ENCODE data around the gene ART5. TPM values are rescaled to one million over a fixed set of nuclear protein-coding genes. Genes with fewer than 3 reads are reported as not detected.

The ART5 gene
- total RNA-seq, 4 donors from 2014 or later, result not detected

DNA sequence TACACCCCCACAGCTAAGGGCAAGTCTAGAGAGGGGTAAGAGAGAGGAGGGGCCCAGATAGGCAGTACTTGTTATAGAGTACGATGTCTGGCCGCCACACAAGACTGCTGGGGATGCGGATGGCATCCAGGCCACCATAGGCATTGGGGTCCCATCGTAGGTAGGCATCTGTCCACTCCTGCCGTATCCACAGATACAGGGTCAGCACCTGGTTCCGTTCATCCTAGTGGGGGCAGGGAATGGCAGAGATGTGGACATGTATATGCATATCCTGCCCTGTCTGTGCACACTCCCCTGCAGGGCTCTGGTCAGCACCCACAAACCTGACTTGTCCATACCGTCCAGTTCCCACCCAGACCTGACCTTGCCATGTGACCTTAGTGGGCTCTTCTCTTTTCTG is 27.3 kb upstream of the ART5 start:
- Histone ChIP-seq H3K4me3 (no peak overlapping the region), H3K4me1 (no peaks in the 10 kb centered on the region), H3K36me3 (peaks cover 0 to 70% (median 0%) of the 10 kb centered on the region in 3 donors), H3K9me3 (no peaks in the 10 kb centered on the region), H3K27ac (no peak overlapping the region), H3K27me3 (no peaks in the 10 kb centered on the region)
- DNase-seq, result no peak
- no peak for TF ChIP-seq POLR2A (IDR thresholded peaks at IDR 0.05)

GRCh38 chr11:3667149-3668035 is 25.6 kb upstream of the ART5 start:
- no peak overlapping the region for H3K4me3 ChIP-seq
- no peak overlapping the region for H3K27ac ChIP-seq
- peaks cover 0 to 53% (median 0%) of the 10 kb centered on the region in 3 donors for H3K36me3 ChIP-seq
- no peaks in the 10 kb centered on the region for H3K9me3 ChIP-seq
- TF ChIP-seq POLR2A (IDR thresholded peaks at IDR 0.05) (no peak), CTCF (IDR thresholded peaks at IDR 0.05) (no peak)
- no peaks in the 10 kb centered on the region for H3K4me1 ChIP-seq
- H3K27me3 ChIP-seq, result no peaks in the 10 kb centered on the region
- no peak for DNase-seq

GRCh38 chr11:3666023-3666530 is 24.3 kb upstream of the ART5 start:
- Histone ChIP-seq H3K27ac (no peak overlapping the region), H3K36me3 (peaks cover 0 to 46% (median 0%) of the 10 kb centered on the region in 3 donors), H3K9me3 (no peaks in the 10 kb centered on the region), H3K27me3 (no peaks in the 10 kb centered on the region), H3K4me3 (no peak overlapping the region), H3K4me1 (no peaks in the 10 kb centered on the region)
- TF ChIP-seq POLR2A (IDR thresholded peaks at IDR 0.05) (no peak), CTCF (IDR thresholded peaks at IDR 0.05) (no peak)
- no peak for DNase-seq

- peaks cover 0 to 41% (median 0%) of the 10 kb centered on the region in 3 donors for H3K36me3 ChIP-seq
- H3K4me1 ChIP-seq, result no peaks in the 10 kb centered on the region
- no peak overlapping the region for H3K4me3 ChIP-seq
Observed at GRCh38 chr11:3665336-3666022, 23.7 kb upstream of the ART5 start.

DNA sequence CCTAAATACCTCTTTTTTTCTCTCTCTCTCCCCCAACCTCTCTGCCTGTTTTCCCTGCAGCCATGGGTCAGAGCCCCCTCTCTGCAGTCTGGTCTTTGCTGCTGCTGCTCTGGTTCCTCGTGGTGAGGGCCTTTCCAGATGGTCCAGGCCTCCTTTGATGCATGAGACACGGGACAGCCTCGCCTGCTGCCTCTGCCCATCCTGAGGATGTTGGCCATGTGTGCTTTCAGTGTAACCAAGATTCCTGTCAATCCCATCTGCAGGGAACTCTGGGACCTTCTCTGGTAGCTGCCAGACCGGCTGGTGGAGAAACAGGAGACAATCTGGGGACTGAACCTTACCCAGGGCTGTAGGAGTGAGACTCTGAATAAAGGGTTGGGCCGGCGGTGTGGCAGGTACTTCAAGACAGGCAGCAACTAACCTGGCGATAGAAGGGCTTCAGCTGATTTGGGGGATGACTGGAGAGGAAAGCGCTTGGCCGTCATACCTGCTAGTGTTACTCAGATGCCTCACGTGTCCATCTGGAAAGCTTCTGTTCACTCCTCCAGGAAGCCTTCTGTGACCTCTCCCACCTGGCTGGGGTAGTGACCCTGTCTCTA is 22.3 kb upstream of the ART5 start:
- DNase-seq, result no peak
- Histone ChIP-seq H3K36me3 (peaks cover 0 to 34% (median 0%) of the 10 kb centered on the region in 3 donors), H3K27me3 (no peaks in the 10 kb centered on the region), H3K4me3 (no peak overlapping the region), H3K27ac (no peak overlapping the region), H3K9me3 (no peaks in the 10 kb centered on the region), H3K4me1 (no peaks in the 10 kb centered on the region)
- TF ChIP-seq CTCF (IDR thresholded peaks at IDR 0.05), result no peak
- TF ChIP-seq POLR2A (IDR thresholded peaks at IDR 0.05), result no peak

More at GRCh38 chr11:3665336-3666022, 23.7 kb upstream of the ART5 start:
- Histone ChIP-seq H3K27me3 (no peaks in the 10 kb centered on the region), H3K27ac (no peak overlapping the region), H3K9me3 (no peaks in the 10 kb centered on the region)
- DNase-seq, result no peak
- TF ChIP-seq CTCF (IDR thresholded peaks at IDR 0.05) (no peak), POLR2A (IDR thresholded peaks at IDR 0.05) (no peak)
